ENCODE measurements around the gene MUSK.

- TF ChIP-seq, protein P1, sequence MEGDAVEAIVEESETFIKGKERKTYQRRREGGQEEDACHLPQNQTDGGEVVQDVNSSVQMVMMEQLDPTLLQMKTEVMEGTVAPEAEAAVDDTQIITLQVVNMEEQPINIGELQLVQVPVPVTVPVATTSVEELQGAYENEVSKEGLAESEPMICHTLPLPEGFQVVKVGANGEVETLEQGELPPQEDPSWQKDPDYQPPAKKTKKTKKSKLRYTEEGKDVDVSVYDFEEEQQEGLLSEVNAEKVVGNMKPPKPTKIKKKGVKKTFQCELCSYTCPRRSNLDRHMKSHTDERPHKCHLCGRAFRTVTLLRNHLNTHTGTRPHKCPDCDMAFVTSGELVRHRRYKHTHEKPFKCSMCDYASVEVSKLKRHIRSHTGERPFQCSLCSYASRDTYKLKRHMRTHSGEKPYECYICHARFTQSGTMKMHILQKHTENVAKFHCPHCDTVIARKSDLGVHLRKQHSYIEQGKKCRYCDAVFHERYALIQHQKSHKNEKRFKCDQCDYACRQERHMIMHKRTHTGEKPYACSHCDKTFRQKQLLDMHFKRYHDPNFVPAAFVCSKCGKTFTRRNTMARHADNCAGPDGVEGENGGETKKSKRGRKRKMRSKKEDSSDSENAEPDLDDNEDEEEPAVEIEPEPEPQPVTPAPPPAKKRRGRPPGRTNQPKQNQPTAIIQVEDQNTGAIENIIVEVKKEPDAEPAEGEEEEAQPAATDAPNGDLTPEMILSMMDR (IDR thresholded peaks at IDR 0.05) = no peak
- TF ChIP-seq POLR2A (IDR thresholded peaks at IDR 0.05) = no peak
Observed at GRCh38 chr9:110835404-110835803, 166.8 kb downstream of the MUSK start.
